HG03521 (cell line): ENCODE measurements around the gene ANKRA2.
A peak's percentile ranks its signal among the peaks of the same experiment; 100 is the strongest.

Source experiments
- ATAC-seq: cut with Tn5 transposase; IDR thresholded peaks from one replicate; pipeline ENCODE4 v1.9.1; 2021; ENCODE audit warnings: mild to moderate bottlenecking, moderate library complexity; ENCODE audit not compliant: unreplicated experiment

Gene ANKRA2

GRCh38 chr5:73565139-73565968, at the start of gene ANKRA2, which contains the start of gene UTP15:
Gene ANKRA2 (minus strand): TSS chr5:73565639. CDS start chr5:73562881, 2,758 bp downstream.
Gene UTP15 (plus strand): TSS chr5:73565743. CDS start chr5:73567345, 1,602 bp downstream.
- ATAC-seq: peak; percentile 95

GRCh38 chr5:73615085-73615484, 49.6 kb upstream of the ANKRA2 start:
- no peak for ATAC-seq

- ATAC-seq: no peak
Measured at GRCh38 chr5:73612799-73613198, 47.4 kb upstream of the ANKRA2 start.

GRCh38 chr5:73607228-73607627, 41.8 kb upstream of the ANKRA2 start:
- ATAC-seq: no peak

- no peak for ATAC-seq
Measured at GRCh38 chr5:73606206-73606753, 40.8 kb upstream of the ANKRA2 start.

- ATAC-seq: no peak
Measured at GRCh38 chr5:73605223-73606087, 40.0 kb upstream of the ANKRA2 start.

GRCh38 chr5:73603998-73604397, 38.6 kb upstream of the ANKRA2 start:
- ATAC-seq: no peak

- ATAC-seq: no peak
Measured at GRCh38 chr5:73599380-73599779, 33.9 kb upstream of the ANKRA2 start.

GRCh38 chr5:73596705-73597328, 31.4 kb upstream of the ANKRA2 start:
- no peak for ATAC-seq

- ATAC-seq: no peak
Measured at GRCh38 chr5:73592551-73592950, 27.1 kb upstream of the ANKRA2 start.

- no peak for ATAC-seq
Measured at GRCh38 chr5:73591698-73592501, 26.5 kb upstream of the ANKRA2 start.

GRCh38 chr5:73591102-73591695, 25.8 kb upstream of the ANKRA2 start:
- ATAC-seq: peak; percentile 54

GRCh38 chr5:73587923-73588322, 22.5 kb upstream of the ANKRA2 start:
- ATAC-seq: peak; percentile 63

- ATAC-seq: no peak
Measured at GRCh38 chr5:73582285-73583145, 17.1 kb upstream of the ANKRA2 start.

- ATAC-seq: no peak
Measured at GRCh38 chr5:73565969-73566547, 619 bp upstream of the ANKRA2 start.

- no peak for ATAC-seq
Measured at GRCh38 chr5:73564675-73565074, 764 bp downstream of the ANKRA2 start.

GRCh38 chr5:73564018-73564417, 1.4 kb downstream of the ANKRA2 start:
- no peak for ATAC-seq

- ATAC-seq: no peak
Measured at GRCh38 chr5:73558950-73559349, 6.5 kb downstream of the ANKRA2 start.
